CD4-positive, alpha-beta T cell treated with Interleukin-1 beta for 1 hour (primary cell): Measurements from ENCODE around the gene SLC16A8.
A peak's percentile ranks its signal among the peaks of the same experiment; 100 is the strongest.

Experiments
- DNase-seq, 2 donors: peaks; one replicate each; pipeline ENCODE4 v3.0.0-alpha.2; 2020 to 2022

SLC16A8 gene

GRCh38 chr22:38112381-38112780 lies 28.4 kb upstream of the SLC16A8 start:
- DNase-seq, result no peak

DNA sequence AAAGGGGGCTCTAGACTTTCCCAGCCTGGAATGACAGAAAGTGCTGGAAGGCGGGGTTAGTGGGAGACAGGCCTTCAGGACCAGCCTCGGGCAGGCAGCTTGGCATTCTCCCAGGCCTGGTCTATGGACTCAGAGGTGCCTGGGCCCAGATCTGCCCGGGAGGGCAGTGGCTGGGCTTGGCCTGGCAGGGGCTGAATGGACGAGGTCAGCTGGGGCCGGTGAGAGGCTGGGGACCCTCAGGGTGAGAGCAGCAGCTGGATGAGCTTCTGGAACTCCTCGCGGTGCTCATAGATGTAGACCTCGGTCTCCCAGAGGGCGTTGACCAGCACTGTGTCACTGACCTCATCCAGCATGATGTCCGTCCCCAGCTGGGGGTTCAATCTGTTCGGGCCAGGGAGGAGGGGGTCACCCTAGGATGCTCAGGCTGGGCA lies 28.0 kb upstream of the SLC16A8 start:
- DNase-seq, result no peak

GRCh38 chr22:38110863-38111852 lies 27.2 kb upstream of the SLC16A8 start:
- no peak for DNase-seq

- DNase-seq, result no peak
Observed at GRCh38 chr22:38110008-38110862, 26.3 kb upstream of the SLC16A8 start, which contains the start of gene BAIAP2L2. TSS of gene BAIAP2L2 (minus strand) at chr22:38110684. CDS start at chr22:38110525, 159 bp downstream.

- DNase-seq, result peak in 1 of 2 donors; percentile 14
Observed at GRCh38 chr22:38109371-38110001, 25.5 kb upstream of the SLC16A8 start.

DNA sequence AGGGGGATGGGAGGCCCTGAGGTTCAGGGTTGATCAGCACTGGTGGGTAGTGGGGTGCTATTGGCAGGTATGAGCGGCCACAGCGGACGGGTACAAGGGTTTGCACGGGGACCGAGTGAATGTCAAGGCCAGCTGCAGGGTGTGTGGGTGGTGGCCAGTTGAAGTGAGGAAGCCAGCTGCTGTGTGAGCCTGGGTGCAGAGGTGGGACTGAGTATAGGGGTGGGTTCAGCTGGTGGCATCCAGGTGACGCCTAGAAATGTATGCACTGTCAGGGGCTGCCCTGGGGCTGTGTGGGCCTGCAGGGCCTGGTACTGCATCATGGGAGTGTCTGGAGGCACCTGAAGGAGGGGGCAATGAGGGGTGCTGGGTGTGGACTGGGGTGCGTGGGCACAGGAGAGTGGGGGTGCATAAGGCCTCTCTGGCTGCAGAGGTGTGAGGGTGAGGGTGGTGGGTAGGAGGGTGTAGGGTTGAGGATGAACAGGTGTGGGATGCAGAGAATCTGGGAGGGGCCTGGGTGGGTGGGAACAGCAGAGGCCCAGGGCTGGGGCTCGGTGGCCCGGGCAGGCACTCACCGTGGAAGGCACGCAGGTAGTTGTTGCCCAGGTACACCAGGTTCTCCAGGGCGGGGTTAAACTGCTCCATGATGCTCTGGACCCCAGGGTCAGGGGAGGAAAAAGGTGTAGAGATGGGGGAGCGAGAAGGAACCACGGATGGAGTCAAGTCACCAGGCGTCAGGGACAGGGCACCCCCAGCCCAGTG lies 24.8 kb upstream of the SLC16A8 start:
- DNase-seq, result no peak

GRCh38 chr22:38107692-38108515 lies 23.9 kb upstream of the SLC16A8 start:
- no peak for DNase-seq

GRCh38 chr22:38106814-38107578 lies 23.0 kb upstream of the SLC16A8 start:
- no peak for DNase-seq

DNA sequence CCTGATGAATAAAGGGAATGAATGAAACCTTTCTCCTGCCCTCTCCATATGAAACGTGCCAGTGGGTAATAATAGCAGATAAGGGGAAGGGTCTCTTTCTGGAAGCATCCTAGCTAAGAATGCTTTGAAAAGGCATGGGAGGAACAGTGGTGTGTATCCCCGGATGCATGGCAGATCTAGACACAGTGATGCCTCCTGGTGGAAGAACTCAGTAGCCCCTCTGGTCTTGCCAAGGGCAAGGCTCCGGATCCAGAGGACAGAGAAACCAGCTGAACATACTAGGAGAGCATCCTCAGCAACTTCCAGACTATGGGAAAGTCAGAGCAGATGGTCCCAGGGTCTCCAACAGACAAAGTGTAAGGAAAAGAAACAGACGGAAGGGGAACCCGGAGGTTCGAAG lies 20.1 kb upstream of the SLC16A8 start:
- no peak for DNase-seq

- no peak for DNase-seq
Observed at GRCh38 chr22:38103641-38104040, 19.7 kb upstream of the SLC16A8 start.

GRCh38 chr22:38098410-38099249 lies 14.6 kb upstream of the SLC16A8 start:
- no peak for DNase-seq

DNA sequence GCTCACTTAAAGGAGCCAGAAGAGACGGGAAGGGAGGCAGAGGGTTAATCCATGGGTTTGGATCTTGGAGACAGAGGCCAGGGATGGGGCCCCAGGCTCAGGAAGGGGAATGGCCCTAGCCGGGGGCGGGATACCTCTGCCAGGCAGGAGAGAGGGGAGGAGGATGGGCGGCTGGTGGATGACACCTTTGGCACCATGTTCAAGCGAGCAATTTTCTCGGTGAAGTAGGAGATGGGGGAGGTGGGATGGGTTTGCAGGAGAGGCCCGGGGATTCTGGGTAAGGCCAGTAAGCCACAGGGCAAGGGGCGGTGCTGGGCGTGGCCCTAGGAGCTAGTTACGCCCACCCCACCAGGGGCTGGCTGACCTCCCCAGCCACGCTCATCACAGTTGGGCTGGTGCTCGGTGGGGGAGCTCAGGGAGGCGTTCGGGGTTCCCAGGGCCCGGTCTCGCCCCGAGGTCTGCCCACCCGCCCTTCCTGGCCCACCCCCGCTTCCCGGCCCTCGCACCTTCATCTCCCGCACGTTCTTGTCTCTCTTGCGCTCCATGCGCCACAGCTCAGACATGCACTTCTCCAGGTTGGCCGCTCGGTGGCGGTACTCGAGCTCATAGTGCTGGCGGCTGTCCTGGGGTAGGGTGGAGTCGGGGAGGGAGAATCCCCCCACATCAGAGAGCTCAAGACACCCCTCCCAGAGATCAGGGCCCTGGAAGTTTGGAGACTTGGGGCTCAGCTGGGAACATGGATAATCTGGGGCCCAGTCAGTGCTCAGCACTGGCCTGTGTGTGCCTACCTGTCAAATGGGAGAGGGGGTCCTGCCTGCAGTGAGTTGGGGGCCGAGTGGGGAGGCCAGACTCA lies 13.8 kb upstream of the SLC16A8 start:
- no peak for DNase-seq

DNA sequence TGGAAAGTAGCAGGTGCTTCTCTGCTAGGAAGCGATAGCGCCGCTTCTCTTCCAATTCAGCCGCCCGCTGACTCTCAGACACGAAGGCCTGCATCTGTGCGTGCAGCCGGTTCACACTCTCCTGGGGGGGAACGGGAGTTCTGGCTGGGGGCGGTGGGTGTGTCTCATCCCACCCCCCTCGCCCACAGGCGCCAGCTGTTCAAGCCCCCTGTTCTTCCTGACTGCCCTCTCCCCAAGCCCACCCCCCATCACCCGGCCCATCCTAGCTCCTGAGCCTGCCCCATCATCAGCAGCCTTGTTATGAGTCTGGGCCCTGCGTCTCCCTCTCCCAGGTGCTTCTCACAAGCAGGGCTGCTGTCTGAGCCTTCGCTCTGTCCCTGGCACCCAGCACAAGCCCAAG lies 13.1 kb upstream of the SLC16A8 start:
- no peak for DNase-seq

- no peak for DNase-seq
Observed at GRCh38 chr22:38089474-38089851, 5.5 kb upstream of the SLC16A8 start.

DNA sequence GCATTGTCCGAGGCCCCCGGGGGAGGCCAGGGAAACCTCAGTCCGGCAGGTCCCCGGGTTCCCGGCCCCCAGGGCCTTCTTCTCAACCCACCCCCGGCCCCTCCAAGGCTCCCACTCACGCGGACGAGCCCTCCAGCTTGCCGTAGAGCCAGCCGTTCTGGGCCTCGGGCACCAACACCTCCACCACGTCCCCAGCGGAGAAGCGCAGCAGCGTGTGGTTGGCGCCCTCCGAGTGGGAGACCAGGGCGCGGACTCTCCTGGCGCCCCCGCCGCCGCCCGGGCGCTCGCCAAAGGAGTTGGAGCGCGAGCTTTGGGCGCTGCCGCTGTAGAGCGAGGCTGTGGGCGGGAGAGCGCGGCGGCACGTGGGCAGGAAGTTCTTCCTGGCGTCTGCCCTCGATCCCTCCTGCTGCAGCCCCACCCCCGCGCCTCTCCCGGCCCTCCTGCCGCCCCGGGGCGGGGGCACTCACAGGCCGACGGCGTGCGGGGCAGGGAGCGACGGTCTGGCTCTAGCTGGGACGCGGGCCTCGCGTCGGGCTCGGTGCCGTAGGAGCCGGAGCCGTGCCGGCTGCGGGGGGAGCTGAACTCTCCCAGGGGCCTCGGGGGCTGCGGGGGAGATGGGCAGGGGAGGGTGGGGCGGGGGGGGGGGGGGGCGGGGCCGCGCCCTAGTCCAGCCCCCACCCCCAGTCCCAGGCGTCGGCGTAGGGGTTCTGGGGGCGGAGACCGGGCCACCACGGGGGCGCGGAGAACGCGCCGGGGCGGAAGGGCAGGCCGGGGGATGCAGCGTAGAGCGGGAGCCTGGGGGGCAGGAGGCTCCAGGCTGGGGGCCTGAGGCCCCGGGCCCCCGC lies 4.9 kb upstream of the SLC16A8 start:
- no peak for DNase-seq

GRCh38 chr22:38087855-38088254 lies 3.9 kb upstream of the SLC16A8 start:
- DNase-seq, result no peak

DNA sequence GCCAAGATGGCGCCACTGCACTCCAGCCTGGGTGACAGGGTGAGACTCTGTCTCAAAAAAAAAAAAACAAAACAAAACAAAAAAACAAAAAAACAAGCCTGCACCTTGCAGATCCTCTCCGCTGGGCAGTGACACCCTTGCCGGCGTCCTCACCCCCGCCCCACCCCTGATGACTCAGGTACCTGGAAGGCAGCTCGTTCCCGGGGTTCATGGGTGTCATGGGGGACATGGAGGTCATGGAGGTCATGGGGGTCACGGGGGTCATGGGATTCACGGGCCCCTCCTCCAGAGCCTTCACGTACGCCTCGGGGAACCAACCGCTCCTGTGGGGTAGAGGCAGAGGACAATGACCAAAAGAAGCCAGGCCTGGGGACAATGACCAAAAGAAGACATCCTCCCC lies 3.0 kb upstream of the SLC16A8 start:
- no peak for DNase-seq
